Measurements from ENCODE around the gene ZNF697.

DNA sequence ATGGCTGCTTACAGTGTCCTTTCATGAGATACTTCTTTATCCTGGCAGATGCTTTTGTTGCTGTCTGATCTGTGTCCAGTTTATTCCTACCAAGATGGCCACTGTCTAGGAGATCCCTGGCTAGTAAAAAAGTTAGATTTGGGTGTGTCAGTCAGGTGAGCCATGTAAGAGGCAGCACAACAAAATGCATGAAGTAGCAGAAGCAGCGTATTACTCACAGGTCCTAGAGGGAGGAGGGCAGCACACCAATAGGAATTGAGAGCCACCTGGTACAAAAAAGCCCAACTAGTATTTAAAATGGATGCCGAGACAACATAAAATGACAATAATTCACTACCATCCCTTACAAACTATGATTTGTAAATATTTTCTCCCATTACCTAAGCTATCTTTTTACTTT lies 22.8 kb upstream of the ZNF697 start:
- no peak for TF ChIP-seq CTCF (IDR thresholded peaks at IDR 0.05)
- no peak for TF ChIP-seq EZH2phosphoT487 (IDR thresholded peaks at IDR 0.05)
- no peak for TF ChIP-seq EZH2 (IDR thresholded peaks at IDR 0.05)

All from neural progenitor cell (in vitro differentiated cells).